Right ventricle myocardium superior (tissue), 1 donor: ENCODE data around the gene LIN7B. TPM values are rescaled to one million over a fixed set of nuclear protein-coding genes. Genes with fewer than 3 reads are reported as not detected.
A peak's percentile ranks its signal among the peaks of the same experiment; 100 is the strongest.
"Not testable (repeated sequence)": the region's sequence is repeated elsewhere in the genome, so short reads cannot be mapped to it uniquely, and the experiment has no call there.

Experiments
- ATAC-seq: fragments of 200-7000 bp; cut with Tn5 transposase; one replicate; pipeline ENCODE4 v1.9.1; 2020; ENCODE audit warnings: mild to moderate bottlenecking; ENCODE audit not compliant: poor library complexity
- DNase-seq: peaks from one replicate; pipeline ENCODE4 v3.0.0-alpha.2; 2020
- intact Hi-C: fragments of 100-400 bp; cut with DNase I; formaldehyde crosslinking; loops from one replicate; pipeline ENCODE4 v1.11.2; 2022
- total RNA-seq: library from RNA; stranded (reverse); fragmentation: NEBNext Ultra II Directional; extraction: Animal tissue kit (Norgen Biotek cat#: 25700); gene quantifications from one replicate; pipeline ENCODE4 v1.2.1, GENCODE V29; 2021
- donor health status: DM: no; HTN: yes; CAD: no; lungs with severe emphysema.

The LIN7B gene
- total RNA-seq, 1 donor from 2014 or later = 21.3 TPM

- ATAC-seq = peak; percentile 36
- peak; percentile 74 for DNase-seq
- intact Hi-C loops = no loop called here
These were observed 18.9 kb downstream of the LIN7B start for GRCh38 chr19:49132974-49133609.

GRCh38 chr19:49133621-49134454, 19.7 kb downstream of the LIN7B start:
- ATAC-seq (peak; percentile 69), DNase-seq (peak; percentile 83)
- intact Hi-C loops = no loop called here

- DNase-seq (no peak), ATAC-seq (no peak)
- intact Hi-C loops = no loop called here
These were observed 21.5 kb downstream of the LIN7B start for GRCh38 chr19:49135686-49136085.

GRCh38 chr19:49136771-49137171, 22.6 kb downstream of the LIN7B start:
- peak; percentile 91 for DNase-seq
- intact Hi-C loops = no loop called here

GRCh38 chr19:49140951-49141350, 26.8 kb downstream of the LIN7B start:
- ATAC-seq = no peak
- intact Hi-C loops = loop anchor here (5.0 kb wide), 1 partner anchor 34 kb away; no protein-coding TSS in a partner anchor
- DNase-seq = no peak

More at GRCh38 chr19:49136771-49137171, 22.6 kb downstream of the LIN7B start:
- peak; percentile 83 for ATAC-seq

GRCh38 chr19:49141352-49141751, 27.2 kb downstream of the LIN7B start:
- ATAC-seq (no peak), DNase-seq (no peak)
- intact Hi-C loops = loop anchor here (5.0 kb wide), 1 partner anchor 34 kb away; no protein-coding TSS in a partner anchor

- peak; percentile 94 for DNase-seq
- ATAC-seq = peak; percentile 97
- intact Hi-C loops = loop anchor here (5.0 kb wide), 1 partner anchor 36 kb away; no protein-coding TSS in a partner anchor
These were observed 28.7 kb downstream of the LIN7B start for GRCh38 chr19:49142866-49143335.

GRCh38 chr19:49145573-49146407, 31.6 kb downstream of the LIN7B start:
- DNase-seq = peak; percentile 89
- peak; percentile 24 for ATAC-seq
- intact Hi-C loops = loop anchor here (5.0 kb wide), 1 partner anchor 48 kb away; no protein-coding TSS in a partner anchor

GRCh38 chr19:49146408-49146770, 32.2 kb downstream of the LIN7B start:
- ATAC-seq, DNase-seq: not testable (repeated sequence)
- intact Hi-C loops = loop anchor here (5.0 kb wide), 1 partner anchor 49 kb away; no protein-coding TSS in a partner anchor

- intact Hi-C loops = loop anchor here (5.0 kb wide), 1 partner anchor 51 kb away; no protein-coding TSS in a partner anchor
- ATAC-seq (no peak), DNase-seq (peak; percentile 52)
These were observed 34.0 kb downstream of the LIN7B start for GRCh38 chr19:49148044-49148682.

- ATAC-seq (peak; percentile 77), DNase-seq (peak; percentile 98)
- intact Hi-C loops = loop anchor here (5.0 kb wide), 1 partner anchor 52 kb away; no protein-coding TSS in a partner anchor
These were observed 34.8 kb downstream of the LIN7B start for GRCh38 chr19:49148784-49149651.

GRCh38 chr19:49149652-49150105, 35.5 kb downstream of the LIN7B start:
- ATAC-seq (peak; percentile 52), DNase-seq (peak; percentile 78)
- intact Hi-C loops = loop anchor here (5.0 kb wide), 1 partner anchor 52 kb away; no protein-coding TSS in a partner anchor

GRCh38 chr19:49150106-49150943, 36.2 kb downstream of the LIN7B start:
- peak; percentile 88 for DNase-seq
- intact Hi-C loops = no loop called here
- peak; percentile 71 for ATAC-seq

GRCh38 chr19:49150944-49151243, 36.7 kb downstream of the LIN7B start:
- ATAC-seq (no peak), DNase-seq (no peak)
- intact Hi-C loops = no loop called here

GRCh38 chr19:49151267-49152118, 37.3 kb downstream of the LIN7B start:
- DNase-seq (peak; percentile 71), ATAC-seq (no peak)
- intact Hi-C loops = no loop called here
